ENCODE data around the gene SLC25A21. TPM values are rescaled to one million over a fixed set of nuclear protein-coding genes. Genes with fewer than 3 reads are reported as not detected.

SLC25A21 gene
- total RNA-seq, 1 donor from 2014 or later: 0.91 TPM

DNA sequence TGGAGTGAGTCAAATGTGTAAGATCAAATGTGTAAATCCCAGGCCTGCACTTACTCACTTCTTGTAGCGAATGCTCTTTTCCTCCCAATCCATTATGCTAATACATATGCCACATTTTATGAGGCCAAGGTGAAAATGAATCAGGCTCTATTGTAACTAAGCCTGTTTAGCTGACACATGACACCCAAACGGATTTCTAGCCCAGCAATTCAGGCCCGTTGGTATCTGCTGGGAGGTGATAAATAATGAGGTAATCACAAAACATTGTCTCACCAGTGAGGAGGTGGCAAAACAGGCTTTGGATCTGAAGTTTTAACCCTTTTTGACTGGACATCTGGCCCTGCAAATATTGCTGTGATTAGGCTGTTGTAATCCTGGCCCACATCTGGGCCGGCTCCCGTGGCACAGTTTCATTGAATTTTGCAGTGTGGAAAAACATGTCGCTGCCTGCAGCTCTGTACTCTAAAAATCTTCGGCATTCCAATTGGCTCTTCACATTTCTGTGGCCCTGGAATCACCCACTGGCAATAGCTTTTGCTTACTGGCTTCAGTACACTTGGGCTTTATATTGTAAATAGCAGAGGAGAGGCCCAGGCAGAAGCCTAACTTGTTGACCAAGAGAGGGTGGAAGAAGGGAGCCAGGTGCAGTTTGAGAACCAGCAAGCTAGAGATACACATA lies 404.7 kb downstream of the SLC25A21 start:
- DNase-seq: no peak
- Mint-ChIP-seq H3K27ac (ENCODE audit: unreplicated experiment) (no peak overlapping the region), H3K4me1 (ENCODE audit: low read depth, unreplicated experiment) (peaks cover 6% of the 10 kb centered on the region), H3K9me3 (ENCODE audit: unreplicated experiment) (no peaks in the 10 kb centered on the region), H3K36me3 (ENCODE audit: unreplicated experiment) (no peaks in the 10 kb centered on the region), H3K27me3 (ENCODE audit: unreplicated experiment) (peaks cover 4% of the 10 kb centered on the region), H3K4me3 (ENCODE audit: unreplicated experiment) (no peak overlapping the region)
- TF ChIP-seq, protein P1, sequence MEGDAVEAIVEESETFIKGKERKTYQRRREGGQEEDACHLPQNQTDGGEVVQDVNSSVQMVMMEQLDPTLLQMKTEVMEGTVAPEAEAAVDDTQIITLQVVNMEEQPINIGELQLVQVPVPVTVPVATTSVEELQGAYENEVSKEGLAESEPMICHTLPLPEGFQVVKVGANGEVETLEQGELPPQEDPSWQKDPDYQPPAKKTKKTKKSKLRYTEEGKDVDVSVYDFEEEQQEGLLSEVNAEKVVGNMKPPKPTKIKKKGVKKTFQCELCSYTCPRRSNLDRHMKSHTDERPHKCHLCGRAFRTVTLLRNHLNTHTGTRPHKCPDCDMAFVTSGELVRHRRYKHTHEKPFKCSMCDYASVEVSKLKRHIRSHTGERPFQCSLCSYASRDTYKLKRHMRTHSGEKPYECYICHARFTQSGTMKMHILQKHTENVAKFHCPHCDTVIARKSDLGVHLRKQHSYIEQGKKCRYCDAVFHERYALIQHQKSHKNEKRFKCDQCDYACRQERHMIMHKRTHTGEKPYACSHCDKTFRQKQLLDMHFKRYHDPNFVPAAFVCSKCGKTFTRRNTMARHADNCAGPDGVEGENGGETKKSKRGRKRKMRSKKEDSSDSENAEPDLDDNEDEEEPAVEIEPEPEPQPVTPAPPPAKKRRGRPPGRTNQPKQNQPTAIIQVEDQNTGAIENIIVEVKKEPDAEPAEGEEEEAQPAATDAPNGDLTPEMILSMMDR (IDR thresholded peaks at IDR 0.05; ENCODE audit: partially characterized antibody, unreplicated experiment): no peak

GRCh38 chr14:36766974-36767373 lies 405.4 kb downstream of the SLC25A21 start:
- Mint-ChIP-seq H3K4me3 (ENCODE audit: unreplicated experiment) (no peak overlapping the region), H3K9me3 (ENCODE audit: unreplicated experiment) (no peaks in the 10 kb centered on the region), H3K36me3 (ENCODE audit: unreplicated experiment) (no peaks in the 10 kb centered on the region), H3K4me1 (ENCODE audit: low read depth, unreplicated experiment) (peaks cover 4% of the 10 kb centered on the region), H3K27ac (ENCODE audit: unreplicated experiment) (no peak overlapping the region), H3K27me3 (ENCODE audit: unreplicated experiment) (peaks cover 4% of the 10 kb centered on the region)
- TF ChIP-seq, protein P1 (IDR thresholded peaks at IDR 0.05; ENCODE audit: partially characterized antibody, unreplicated experiment): no peak
- DNase-seq: no peak

GRCh38 chr14:36757734-36758601 lies 414.4 kb downstream of the SLC25A21 start:
- Mint-ChIP-seq H3K4me3 (ENCODE audit: unreplicated experiment) (no peak overlapping the region), H3K4me1 (ENCODE audit: low read depth, unreplicated experiment) (no peaks in the 10 kb centered on the region), H3K36me3 (ENCODE audit: unreplicated experiment) (peaks cover 5% of the 10 kb centered on the region), H3K27me3 (ENCODE audit: unreplicated experiment) (no peaks in the 10 kb centered on the region), H3K27ac (ENCODE audit: unreplicated experiment) (no peak overlapping the region), H3K9me3 (ENCODE audit: unreplicated experiment) (peaks cover 2% of the 10 kb centered on the region)
- no peak for DNase-seq
- TF ChIP-seq, protein P1 (IDR thresholded peaks at IDR 0.05; ENCODE audit: partially characterized antibody, unreplicated experiment): no peak

DNA sequence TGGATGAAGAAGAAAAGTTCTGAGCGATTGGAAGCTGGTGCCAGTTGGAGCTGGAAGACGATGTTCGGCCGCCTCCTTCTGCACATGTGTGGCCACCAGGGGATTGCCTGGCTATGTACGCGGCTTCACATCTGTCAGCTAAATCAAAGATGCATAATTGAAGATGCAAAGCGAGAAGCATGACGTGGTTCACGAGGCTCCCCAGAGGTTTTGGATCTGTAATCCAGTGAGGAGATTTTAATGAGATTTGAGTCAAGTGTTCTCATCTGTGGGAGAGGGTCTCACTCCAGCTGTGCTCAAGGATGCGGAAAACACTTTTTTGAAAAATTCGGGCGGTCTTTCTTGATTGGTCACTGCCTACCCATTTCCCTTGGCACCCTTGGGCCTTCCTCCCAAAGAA lies 416.2 kb downstream of the SLC25A21 start:
- Mint-ChIP-seq H3K27ac (ENCODE audit: unreplicated experiment) (no peak overlapping the region), H3K9me3 (ENCODE audit: unreplicated experiment) (peaks cover 2% of the 10 kb centered on the region), H3K4me1 (ENCODE audit: low read depth, unreplicated experiment) (no peaks in the 10 kb centered on the region), H3K4me3 (ENCODE audit: unreplicated experiment) (no peak overlapping the region), H3K36me3 (ENCODE audit: unreplicated experiment) (peaks cover 5% of the 10 kb centered on the region), H3K27me3 (ENCODE audit: unreplicated experiment) (no peaks in the 10 kb centered on the region)
- no peak for DNase-seq
- TF ChIP-seq, protein P1 (IDR thresholded peaks at IDR 0.05; ENCODE audit: partially characterized antibody, unreplicated experiment): no peak

GRCh38 chr14:36755756-36756155 lies 416.6 kb downstream of the SLC25A21 start:
- H3K9me3 Mint-ChIP-seq (ENCODE audit: unreplicated experiment): peaks cover 2% of the 10 kb centered on the region
- H3K4me1 Mint-ChIP-seq (ENCODE audit: low read depth, unreplicated experiment): no peaks in the 10 kb centered on the region
- no peak overlapping the region for H3K4me3 Mint-ChIP-seq (ENCODE audit: unreplicated experiment)
- H3K27me3 Mint-ChIP-seq (ENCODE audit: unreplicated experiment): no peaks in the 10 kb centered on the region
- DNase-seq: no peak
- peaks cover 5% of the 10 kb centered on the region for H3K36me3 Mint-ChIP-seq (ENCODE audit: unreplicated experiment)
- H3K27ac Mint-ChIP-seq (ENCODE audit: unreplicated experiment): no peak overlapping the region
- TF ChIP-seq, protein P1 (IDR thresholded peaks at IDR 0.05; ENCODE audit: partially characterized antibody, unreplicated experiment): no peak
